GM12874 (cell line): Measurements from ENCODE around the gene SLC15A4.

Source experiments
- TF ChIP-seq, protein P1 (sequence below): IDR thresholded peaks from 2 replicates; pipeline ENCODE4 v1.5.1; 2011; ENCODE audit warnings: low read depth, mild to moderate bottlenecking, control low read depth, low read length, moderate library complexity; ENCODE audit not compliant: insufficient read depth

SLC15A4 gene

DNA sequence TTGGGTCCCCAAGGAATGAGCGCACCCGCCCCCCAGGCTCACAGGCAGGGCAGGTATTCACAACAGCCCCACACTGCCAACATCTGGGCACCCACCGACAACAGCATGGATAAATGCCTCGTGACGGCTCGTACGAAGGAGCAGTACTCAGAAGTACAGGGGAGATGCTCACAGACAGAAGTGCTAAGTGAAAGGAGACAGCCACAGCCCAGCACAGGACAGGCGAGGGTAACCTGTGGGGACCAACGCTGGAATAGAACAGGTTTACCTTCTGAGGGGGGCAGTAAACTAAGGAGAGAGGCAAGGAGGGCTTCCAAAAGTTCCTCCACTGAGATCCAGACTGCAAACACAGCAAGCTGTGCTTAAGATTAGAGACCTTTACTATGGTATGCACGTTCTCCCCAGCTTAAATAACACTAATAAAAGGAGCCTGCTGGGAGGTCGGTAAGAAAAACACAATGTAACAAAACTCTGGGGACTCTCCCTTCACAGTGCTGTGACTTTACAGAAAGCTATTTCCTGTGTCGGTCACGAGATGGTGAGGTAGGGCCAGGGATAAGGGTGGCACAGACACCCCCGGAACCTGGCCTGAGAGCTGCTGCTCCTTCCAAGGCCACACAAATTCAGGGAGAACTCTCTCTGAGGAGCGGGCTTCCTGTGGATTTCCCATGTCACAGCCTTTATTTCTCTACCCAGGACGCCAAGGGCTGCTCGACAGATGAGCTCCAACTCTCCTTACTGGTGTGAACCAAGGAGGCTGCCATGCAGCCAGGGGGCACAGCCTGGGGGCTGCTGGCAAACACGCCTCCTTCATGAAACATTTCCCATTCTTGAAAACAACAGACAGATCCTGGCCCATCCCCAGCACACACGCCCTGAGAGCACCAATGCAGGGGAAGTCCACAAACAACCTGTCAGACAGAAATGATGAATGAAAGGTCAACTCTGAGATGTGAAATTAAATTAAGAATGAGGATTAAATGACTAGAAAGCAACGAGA, 26.3 kb downstream of the SLC15A4 start:
- TF ChIP-seq, protein P1, sequence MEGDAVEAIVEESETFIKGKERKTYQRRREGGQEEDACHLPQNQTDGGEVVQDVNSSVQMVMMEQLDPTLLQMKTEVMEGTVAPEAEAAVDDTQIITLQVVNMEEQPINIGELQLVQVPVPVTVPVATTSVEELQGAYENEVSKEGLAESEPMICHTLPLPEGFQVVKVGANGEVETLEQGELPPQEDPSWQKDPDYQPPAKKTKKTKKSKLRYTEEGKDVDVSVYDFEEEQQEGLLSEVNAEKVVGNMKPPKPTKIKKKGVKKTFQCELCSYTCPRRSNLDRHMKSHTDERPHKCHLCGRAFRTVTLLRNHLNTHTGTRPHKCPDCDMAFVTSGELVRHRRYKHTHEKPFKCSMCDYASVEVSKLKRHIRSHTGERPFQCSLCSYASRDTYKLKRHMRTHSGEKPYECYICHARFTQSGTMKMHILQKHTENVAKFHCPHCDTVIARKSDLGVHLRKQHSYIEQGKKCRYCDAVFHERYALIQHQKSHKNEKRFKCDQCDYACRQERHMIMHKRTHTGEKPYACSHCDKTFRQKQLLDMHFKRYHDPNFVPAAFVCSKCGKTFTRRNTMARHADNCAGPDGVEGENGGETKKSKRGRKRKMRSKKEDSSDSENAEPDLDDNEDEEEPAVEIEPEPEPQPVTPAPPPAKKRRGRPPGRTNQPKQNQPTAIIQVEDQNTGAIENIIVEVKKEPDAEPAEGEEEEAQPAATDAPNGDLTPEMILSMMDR = no peak

DNA sequence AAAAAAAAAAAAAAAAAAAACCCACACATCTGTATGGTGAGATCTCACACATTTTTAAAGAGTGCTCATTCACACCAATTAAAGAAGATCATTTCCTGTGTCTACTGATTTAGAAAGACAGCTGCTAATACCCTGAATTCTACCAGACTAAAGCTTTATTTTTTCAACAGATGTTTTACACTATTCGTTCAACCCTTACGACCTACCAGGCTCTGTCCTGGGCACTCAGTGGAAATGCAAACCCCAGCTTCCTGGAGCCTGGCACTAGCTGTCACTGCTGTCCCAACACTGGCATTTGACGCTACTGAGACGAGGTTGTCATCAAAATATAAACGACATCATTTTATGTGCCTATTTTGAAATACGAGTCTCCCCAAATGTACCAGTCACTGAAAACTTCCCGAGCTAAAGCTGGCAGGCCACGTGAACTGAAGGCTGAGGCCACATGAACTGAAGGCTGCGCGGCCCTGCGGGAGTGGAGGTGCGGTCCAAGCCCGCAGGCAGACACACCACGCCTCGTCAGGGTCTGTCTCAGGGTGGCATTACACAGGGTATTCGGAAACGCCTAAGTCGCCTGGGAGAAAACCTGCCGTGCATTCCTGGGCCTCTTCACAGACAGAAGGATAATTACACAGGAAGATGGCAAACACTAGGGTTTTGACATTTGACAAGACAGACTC, 27.2 kb downstream of the SLC15A4 start:
- TF ChIP-seq, protein P1 = no peak

DNA sequence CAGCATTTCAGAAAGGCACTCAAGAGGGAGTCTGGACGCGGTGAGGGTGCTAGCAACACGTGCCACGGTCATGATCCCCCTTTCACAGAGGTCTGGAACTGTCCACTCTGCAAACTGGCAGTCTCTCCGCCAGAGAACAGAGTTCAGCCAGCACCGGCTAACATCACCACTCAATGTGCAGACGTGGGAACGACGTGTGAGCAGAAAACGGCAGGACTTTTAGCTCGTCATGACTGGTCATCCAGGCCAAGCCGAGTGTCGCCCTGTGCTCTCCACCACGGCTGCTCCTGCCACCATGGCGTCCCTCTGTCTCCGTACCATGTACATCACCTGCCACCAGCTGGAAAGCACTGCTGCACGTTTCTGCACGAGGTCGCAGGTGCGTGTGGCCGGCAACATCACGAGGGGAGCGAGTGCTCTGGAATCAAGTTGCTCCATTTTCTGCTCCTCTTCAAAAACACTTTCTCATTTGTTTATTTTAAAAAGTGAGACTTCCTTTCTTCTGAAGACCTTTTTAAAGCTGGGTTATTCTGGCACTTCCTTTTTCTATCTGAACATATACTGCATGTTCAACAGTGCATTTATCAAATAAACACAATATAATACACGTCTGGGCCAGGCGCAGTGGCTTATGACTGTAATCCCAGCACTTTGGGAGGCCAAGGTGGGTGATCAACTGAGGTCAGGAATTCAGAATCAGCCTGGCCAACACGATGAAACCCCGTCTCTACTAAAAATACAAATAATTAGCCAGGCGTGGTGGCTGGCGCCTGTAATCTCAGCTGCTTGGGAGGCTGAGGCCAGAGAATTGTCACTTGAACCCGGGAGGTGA, 28.0 kb downstream of the SLC15A4 start:
- TF ChIP-seq, protein P1 = no peak

DNA sequence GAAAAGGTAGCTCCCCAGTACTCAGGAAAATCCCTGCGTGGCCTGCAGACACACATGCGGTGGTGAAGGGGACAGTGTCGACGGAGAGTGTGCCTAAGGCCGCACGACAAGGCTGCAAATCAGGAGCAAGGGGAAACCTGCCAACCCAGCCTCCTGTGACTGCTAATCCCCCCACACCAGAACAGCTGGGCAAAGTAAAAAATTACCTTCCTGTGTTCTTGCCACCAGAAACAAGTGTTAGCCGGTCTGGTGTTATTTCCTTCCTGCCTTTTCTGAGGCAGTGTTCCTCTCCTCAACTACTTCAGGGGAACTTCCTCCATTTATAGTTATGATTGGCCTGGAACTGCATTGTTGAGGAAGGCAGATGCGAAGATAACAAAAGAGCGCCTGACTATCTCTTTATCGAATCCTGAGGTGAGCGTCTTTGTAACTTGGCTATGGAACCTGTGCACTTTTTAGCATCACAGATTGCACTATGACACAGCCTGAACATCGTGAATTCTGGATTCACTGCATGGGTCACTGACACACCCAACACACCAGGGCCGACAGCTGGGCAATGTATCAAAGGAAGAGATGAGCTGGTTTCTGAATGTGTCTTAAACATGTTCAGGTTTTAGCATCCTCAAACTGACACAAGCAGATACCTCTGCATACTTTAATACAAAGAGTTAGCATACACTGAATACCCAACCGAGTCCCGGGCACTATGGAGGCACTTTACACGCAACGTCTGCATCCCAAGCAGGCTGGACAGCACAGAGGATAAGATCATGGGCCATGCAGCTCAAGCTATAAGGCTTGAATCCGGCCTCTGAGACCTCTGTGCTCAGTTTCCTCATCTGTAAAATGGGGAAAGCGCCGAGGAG, 28.9 kb downstream of the SLC15A4 start:
- TF ChIP-seq, protein P1 = no peak

DNA sequence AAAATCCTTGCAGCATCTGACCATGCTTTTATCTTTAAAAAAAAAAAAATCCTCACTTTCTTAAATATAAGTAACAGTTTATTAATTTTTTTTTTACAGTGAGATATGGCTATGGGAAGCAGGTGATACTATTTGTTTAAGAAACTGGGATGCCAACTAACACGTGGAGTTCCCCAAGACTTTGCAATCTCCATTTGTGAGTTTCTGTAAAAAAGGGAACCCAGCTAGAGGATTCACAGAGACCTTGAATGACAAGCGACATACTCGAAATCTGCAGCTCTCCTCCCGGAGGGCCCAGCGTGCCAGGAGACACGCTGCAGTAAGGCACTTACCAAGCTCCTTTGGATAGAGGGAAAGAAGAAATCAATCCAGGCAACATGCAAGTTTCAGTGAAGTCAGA, 30.1 kb downstream of the SLC15A4 start:
- TF ChIP-seq, protein P1 = no peak

DNA sequence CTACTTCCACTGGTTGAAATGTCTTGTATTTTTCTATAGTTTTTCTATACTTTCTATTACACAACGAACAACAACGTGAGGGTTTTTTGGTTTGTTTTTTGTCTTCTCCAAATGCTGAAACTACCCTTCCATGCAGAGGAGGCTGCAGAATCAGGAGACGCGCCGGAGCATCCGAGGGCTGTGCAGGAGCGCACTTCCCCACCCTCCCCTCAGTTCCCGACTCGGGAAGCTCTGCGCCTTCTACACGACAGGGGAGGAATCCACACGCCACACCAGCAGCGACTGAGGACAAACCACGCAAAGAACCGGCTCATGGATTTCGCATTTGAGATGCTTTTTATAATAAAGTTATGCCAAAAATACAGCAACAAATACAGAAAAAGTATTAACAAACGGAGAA, 30.9 kb downstream of the SLC15A4 start:
- TF ChIP-seq, protein P1 = no peak
